OCI-LY7 (cell line): ENCODE measurements around the gene LACTB.

Experiments
- EZH2phosphoT487 ChIP-seq: fragments of 200-600 bp; sonication (generic); IDR thresholded peaks from 2 replicates; pipeline ENCODE4 v1.6.1; 2018; ENCODE audit warnings: low read depth, borderline replicate concordance, mild to moderate bottlenecking, mixed run types, antibody characterized with exemption, low read length, moderate library complexity, mixed read lengths
- TF ChIP-seq, protein P1 (sequence below): fragments of 200-600 bp; sonication (generic); conservative IDR thresholded peaks from 2 replicates; pipeline ENCODE4 v1.5.1; 2014; ENCODE audit warnings: mild to moderate bottlenecking, antibody characterized with exemption, low read length, moderate library complexity, mixed read lengths

DNA sequence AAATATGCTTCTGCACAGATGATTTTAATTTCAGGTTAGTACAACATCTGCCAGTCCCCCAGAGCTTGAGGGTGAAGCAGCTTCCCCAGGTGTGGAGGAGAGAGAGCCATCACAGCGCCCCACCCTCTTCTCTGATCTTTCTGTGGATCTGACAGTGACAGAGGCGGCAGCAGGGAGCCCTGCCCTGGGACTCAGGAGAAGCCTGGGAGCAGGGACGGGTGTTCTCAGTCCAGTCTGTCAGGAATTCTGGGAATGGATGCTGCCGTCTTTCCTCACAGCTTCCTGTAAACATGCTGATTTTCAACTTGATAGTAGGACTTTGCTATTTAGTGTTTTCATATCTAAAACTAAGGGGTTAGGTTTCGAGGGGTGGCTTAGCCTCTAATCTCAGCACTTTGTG is 56.4 kb downstream of the LACTB start:
- TF ChIP-seq, protein P1, sequence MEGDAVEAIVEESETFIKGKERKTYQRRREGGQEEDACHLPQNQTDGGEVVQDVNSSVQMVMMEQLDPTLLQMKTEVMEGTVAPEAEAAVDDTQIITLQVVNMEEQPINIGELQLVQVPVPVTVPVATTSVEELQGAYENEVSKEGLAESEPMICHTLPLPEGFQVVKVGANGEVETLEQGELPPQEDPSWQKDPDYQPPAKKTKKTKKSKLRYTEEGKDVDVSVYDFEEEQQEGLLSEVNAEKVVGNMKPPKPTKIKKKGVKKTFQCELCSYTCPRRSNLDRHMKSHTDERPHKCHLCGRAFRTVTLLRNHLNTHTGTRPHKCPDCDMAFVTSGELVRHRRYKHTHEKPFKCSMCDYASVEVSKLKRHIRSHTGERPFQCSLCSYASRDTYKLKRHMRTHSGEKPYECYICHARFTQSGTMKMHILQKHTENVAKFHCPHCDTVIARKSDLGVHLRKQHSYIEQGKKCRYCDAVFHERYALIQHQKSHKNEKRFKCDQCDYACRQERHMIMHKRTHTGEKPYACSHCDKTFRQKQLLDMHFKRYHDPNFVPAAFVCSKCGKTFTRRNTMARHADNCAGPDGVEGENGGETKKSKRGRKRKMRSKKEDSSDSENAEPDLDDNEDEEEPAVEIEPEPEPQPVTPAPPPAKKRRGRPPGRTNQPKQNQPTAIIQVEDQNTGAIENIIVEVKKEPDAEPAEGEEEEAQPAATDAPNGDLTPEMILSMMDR = no peak
- TF ChIP-seq EZH2phosphoT487 = no peak
